Endometrium (tissue), 2 donors: ENCODE results near the gene SHTN1.

Source experiments
- FAIRE-seq: peaks from 2 replicates; lab custom pipeline; 2012; peaks lifted over from hg19 to GRCh38; lab: Jason Lieb, UNC
- donor health status: control.
- donor health status: control.

Gene SHTN1

DNA sequence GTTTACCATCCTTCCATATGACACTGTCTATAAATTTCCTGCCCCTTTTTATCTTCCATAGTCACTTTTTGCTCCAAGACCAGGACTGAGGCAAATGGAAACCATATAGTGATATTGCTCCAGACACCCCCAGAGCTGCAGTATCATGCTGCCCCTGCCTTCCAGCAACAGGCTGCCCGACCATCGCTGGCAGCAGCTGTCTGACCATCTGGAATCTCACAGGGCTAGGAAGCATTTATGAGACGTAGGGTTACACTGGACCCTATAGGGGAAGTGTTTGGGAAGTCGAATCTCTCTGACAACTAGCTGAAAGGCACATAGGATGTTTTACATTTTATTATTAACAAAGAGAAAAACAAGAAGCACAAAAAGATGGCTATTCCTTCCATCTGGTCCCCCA is 136.3 kb downstream of the SHTN1 start:
- no peak for FAIRE-seq

- FAIRE-seq, result no peak
Measured at GRCh38 chr10:116868198-116868676, 136.8 kb downstream of the SHTN1 start.

DNA sequence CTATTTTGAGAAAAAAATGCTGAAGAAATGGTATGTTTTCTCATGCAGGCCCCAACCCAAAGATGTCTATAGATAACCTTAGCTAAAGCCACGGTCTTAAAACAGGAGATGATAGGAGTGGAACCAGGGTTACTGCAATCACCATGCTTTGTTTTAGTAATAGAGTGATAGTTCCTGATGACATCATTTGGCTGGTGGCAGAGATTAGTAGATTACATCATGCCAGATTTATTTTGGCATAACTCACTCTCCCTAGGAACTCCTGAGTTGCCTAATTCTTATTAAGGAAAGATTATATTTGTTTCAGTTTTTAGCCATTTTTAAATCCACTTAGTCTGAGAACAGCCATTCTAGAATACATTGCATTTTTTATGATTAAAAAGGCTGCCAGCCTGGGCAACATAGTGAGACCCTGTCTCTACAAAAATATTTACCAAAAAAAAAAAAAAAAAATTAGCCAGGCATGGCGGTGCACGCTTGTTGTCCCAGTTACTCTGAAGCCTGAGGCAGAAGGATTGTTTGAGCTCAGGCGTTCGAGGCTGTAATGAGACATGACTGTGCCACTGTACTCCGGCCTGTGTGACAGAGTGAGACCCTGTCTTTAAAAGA is 137.9 kb downstream of the SHTN1 start:
- FAIRE-seq, result no peak

GRCh38 chr10:116866066-116866465 is 138.9 kb downstream of the SHTN1 start:
- FAIRE-seq, result no peak

DNA sequence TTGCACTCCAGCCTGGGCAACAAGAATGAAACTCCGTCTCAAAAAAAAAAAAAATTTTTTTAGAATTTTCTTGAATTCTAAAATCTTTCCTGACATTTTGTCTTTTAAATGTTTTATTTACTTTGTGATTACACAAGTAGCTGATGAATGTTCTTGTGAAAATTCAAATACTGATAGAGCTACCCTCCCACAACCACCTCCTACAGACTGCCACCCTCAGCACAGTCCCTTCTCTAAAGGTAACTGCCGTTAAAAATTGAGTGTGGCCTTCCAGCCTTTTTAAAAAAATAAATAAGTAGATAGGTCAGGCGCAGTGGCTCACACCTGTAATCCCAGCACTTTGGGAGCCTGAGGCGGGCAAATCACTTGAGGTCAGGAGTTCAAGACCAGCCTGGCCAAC is 140.6 kb downstream of the SHTN1 start:
- FAIRE-seq, result no peak

DNA sequence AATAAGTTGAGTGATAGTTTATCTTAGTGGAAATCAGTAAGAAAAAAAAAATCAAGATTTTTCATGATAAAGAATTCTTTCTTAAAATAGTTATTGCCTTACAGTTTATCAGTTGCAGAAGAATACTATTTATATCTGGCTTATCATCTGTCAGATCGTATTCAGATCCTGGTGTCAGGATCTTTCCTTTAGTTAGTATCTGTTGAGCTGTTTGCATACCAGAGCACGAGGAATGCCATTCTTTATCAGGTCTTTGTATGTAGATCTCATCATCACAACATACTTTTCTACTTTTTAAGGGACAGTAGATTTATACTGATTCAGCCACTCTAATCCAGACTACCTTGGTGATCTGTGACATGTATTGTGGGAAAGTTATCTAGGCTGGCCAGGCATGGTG is 143.2 kb downstream of the SHTN1 start:
- no peak for FAIRE-seq

DNA sequence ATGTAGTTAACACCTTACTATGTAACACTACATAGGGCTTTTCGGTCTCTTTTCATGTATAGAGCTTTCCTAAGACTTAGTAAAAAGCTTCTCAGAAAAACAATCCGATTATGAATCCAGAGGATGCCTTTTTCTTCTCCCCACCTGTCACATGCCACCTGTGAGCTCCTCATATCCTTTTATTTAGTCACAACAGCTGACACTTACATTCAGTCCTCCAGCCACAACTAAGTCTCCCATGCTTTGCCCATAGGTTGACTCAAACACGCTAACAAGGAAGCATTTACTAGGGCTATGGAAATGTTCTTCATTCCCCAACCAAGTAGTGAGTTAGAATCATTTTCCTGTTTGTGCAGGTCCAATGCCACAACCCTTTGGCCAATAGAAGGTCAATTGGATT is 147.8 kb downstream of the SHTN1 start:
- no peak for FAIRE-seq

DNA sequence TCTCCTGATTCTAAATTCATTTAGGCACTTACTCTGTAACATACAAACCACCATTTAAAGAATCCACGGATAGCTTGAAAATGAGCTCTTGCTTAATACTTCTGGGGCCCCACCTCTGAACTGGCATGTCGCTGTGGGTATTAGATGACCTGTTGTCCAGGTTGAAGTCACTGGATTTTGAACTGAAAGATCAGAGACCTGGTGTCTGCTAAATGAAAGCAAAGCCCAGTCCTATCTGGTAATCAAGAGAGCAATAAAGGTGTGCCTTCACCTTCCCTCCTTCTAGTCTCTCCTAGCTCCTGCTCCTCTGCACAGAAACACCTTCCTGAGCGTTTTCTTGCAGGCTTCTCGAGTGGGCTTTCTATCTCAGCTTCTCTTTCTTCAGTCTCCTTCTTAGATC is 151.3 kb downstream of the SHTN1 start:
- no peak for FAIRE-seq

DNA sequence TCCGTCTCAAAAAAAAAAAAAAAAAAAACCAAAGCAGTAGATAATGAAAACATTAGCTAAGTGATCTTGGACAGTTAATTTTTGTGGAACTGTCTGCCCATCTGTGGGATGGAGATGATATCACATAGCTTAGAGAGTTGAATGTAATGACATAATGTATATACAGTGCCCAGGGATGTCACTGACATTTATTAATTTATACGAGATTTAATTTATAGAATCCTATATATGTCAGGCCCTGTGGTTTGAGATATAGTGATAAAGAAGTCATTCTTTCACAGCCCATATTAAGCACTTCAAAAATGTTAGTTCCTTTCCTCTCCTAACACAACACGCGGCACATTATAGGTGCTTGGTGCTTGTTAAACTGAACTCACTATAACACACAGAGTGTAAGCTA is 151.7 kb downstream of the SHTN1 start:
- no peak for FAIRE-seq

DNA sequence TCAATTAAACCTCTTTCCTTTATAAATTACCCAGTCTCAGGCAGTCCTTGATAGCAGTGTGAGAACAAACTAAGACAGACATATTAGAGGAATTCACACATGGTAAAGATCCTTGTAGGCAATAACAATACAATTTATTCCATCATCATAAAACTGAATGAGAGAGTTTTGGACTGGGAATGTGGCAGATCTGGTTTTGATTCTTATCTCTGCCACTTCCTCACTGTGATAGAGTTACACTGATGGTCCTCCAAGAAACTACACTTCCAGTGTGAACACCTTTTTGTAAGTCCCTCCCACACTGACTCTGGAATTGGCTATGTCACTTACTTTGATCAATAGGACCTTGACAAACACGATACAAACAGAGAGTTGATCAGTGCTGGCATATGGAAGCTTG is 152.7 kb downstream of the SHTN1 start:
- no peak for FAIRE-seq

GRCh38 chr10:116850058-116850611 is 154.9 kb downstream of the SHTN1 start:
- FAIRE-seq, result no peak

GRCh38 chr10:116849248-116850057 is 155.5 kb downstream of the SHTN1 start, which contains the start of gene ENO4:
Gene ENO4, plus strand, starts transcription at chr10:116849499. Its CDS starts 68 bp downstream, at chr10:116849567.
- FAIRE-seq, result no peak

- no peak for FAIRE-seq
Measured at GRCh38 chr10:116848944-116849247, 156.1 kb downstream of the SHTN1 start.

DNA sequence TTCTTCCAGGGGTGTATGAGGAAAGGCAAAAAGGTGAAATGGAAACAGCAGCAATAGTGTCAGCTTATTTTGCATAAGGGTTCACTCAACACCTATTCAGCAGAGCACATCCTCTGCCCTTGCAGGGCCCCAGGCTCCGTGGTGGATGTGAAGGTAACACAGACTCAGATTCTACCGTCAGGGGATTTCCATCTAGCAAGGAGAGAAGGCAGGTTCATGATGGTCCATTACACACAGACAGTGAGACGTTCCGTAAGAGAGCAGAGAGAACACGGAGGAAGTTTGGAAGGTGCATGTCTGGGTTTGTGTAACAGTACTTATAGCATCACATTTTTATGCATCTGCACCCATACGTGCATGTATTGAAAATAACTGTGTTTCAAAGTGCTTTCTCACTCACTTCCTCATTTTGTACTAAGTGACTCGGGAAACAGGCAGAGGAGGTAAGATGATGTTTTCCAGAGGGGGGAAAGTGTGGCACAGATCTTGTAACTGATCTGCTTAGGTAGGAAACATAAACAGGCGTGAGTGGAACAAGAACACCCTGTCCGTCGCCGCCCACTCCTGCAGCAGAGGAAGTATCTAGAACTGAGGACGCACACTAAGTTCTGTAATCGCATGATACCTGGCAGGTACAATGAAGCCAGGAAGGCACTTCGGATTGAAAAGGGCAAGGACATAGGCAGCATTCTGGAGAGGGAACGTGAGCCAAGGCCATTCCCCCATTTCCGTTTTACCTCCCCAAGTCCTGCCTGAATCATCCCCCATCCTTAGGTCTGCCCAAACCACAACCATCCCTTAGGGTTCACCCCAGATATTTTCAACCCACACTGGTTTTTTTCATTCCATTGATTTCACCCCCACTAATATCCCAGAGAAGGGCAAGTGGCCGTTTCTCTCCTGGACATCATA is 156.7 kb downstream of the SHTN1 start:
- FAIRE-seq, result no peak

DNA sequence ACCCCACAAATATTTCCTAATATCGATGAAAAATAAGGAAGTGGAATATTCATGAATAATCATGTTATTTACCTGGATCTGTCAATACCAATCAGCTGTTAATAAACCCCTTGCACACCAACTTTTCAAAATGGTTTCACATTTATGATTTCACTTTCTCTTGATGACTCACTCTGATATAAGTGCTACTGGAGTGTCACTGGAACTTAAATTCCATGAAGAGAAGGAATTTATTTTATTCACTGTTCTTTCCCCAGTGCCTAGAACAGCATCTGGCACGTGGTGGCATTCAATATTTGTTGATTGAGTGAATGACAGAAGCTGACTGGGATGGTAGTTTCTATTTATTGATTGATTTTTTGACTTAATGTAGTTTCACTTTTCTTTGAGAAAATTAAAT is 159.2 kb downstream of the SHTN1 start:
- FAIRE-seq, result no peak

GRCh38 chr10:116840389-116841075 is 164.5 kb downstream of the SHTN1 start:
- no peak for FAIRE-seq

DNA sequence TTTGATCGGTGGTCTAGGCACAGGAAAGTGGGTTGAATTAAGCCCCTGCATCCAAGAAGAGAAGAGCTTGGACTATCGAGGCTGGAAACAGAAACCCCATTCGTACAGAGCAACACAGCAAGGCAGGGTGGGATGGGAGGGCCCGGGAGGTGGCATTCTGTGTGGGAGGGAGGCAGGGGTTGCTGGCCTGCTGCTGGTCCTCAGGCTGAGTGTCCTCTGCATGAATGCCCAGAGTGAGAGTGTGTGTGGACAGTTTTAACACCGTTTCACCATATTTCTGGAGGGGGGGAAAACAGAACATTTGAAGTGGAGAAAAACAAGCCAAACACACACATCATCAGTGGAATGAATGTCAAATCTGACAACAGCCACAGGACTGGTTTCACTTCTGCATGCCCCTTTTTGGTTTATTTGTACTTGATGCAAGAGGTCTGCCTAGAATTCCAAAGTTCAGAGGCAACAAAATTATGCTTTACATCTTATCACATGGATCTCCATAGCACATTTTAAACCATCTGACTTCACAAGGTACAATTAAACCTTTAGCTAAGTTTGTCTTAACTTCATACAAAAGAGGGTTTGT is 166.8 kb downstream of the SHTN1 start:
- no peak for FAIRE-seq

DNA sequence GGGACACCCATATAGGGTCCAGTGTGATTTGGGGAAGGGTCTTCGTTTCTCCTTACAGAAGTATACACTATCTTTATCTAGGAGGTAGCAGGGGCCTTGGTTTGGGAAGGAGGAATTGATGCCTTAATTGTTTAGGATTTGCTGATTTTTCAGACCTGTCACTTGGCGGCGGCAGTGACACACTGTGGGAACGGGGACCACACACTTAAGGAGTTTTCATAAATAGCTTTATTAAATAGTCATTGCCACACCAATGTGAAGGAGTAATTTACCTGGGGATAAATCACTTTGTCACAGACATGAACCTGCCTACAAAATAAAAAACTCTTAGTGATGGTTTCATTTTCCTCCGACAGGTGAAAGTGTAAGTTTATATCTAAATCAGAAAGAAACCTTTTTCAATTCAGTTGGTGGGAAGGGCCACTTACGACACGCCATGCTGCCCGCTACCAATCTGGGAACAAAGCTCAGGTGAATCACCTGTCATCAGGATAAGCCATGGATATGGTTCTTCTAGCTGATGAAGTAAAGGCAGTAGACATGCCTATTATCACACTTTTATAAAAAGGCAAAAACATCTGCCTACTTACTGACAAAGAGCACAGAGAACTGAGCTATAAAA is 168.0 kb downstream of the SHTN1 start:
- FAIRE-seq, result no peak

DNA sequence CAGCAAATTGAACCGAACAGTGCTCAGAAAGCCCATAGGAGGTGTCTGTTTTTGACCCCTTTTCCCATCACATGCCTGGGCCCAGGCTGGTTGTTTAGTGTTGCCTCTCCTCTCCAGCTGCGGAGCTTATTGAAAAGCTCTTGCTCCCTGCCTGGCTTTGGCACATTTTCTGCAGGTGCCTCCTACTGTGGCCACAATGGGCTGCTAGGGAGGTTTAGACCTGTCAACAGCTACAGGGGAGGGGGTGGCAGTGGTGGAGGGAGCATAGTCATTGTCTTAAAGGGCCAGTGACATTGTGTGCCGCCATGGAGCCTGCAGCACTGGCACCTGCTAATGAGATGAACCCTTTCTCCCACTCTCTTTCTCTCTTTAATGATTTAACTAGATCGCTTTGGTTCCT is 168.9 kb downstream of the SHTN1 start:
- no peak for FAIRE-seq

GRCh38 chr10:116835658-116836057 is 169.3 kb downstream of the SHTN1 start:
- no peak for FAIRE-seq
